GM19395 (cell line): ENCODE measurements around the gene MEF2A.
A peak's percentile ranks its signal among the peaks of the same experiment; 100 is the strongest.

Experiments used
- ATAC-seq: cut with Tn5 transposase; IDR thresholded peaks from one replicate; pipeline ENCODE4 v1.9.1; 2021; ENCODE audit warnings: mild to moderate bottlenecking, moderate library complexity; ENCODE audit not compliant: unreplicated experiment

The MEF2A gene

GRCh38 chr15:99604865-99605264, 39.1 kb downstream of the MEF2A start:
- no peak for ATAC-seq

- ATAC-seq = no peak
Observed at GRCh38 chr15:99605490-99605931, 39.7 kb downstream of the MEF2A start.

GRCh38 chr15:99605990-99606389, 40.2 kb downstream of the MEF2A start:
- ATAC-seq = no peak

GRCh38 chr15:99606646-99607045, 40.9 kb downstream of the MEF2A start:
- ATAC-seq = no peak

GRCh38 chr15:99613481-99613880, 47.7 kb downstream of the MEF2A start:
- no peak for ATAC-seq

- ATAC-seq = peak; percentile 41
Observed at GRCh38 chr15:99613887-99614647, 48.3 kb downstream of the MEF2A start.

- peak; percentile 58 for ATAC-seq
Observed at GRCh38 chr15:99614749-99615288, 49.0 kb downstream of the MEF2A start.

- no peak for ATAC-seq
Observed at GRCh38 chr15:99615460-99615859, 49.7 kb downstream of the MEF2A start.

GRCh38 chr15:99616129-99616528, 50.3 kb downstream of the MEF2A start:
- no peak for ATAC-seq

GRCh38 chr15:99616773-99617342, 51.1 kb downstream of the MEF2A start:
- ATAC-seq = no peak

- ATAC-seq = no peak
Observed at GRCh38 chr15:99618941-99619411, 53.2 kb downstream of the MEF2A start.

GRCh38 chr15:99619712-99620111, 53.9 kb downstream of the MEF2A start:
- no peak for ATAC-seq

- ATAC-seq = no peak
Observed at GRCh38 chr15:99620178-99620577, 54.4 kb downstream of the MEF2A start.

GRCh38 chr15:99621767-99622166, 56.0 kb downstream of the MEF2A start:
- no peak for ATAC-seq

GRCh38 chr15:99628374-99629001, 62.7 kb downstream of the MEF2A start:
- no peak for ATAC-seq

GRCh38 chr15:99630607-99631131, 64.9 kb downstream of the MEF2A start:
- peak; percentile 25 for ATAC-seq

GRCh38 chr15:99631255-99631654, 65.5 kb downstream of the MEF2A start:
- ATAC-seq = peak; percentile 94

GRCh38 chr15:99632521-99632920, 66.7 kb downstream of the MEF2A start:
- no peak for ATAC-seq

- ATAC-seq = no peak
Observed at GRCh38 chr15:99633655-99634054, 67.9 kb downstream of the MEF2A start.

GRCh38 chr15:99634576-99634975, 68.8 kb downstream of the MEF2A start:
- ATAC-seq = no peak

- ATAC-seq = no peak
Observed at GRCh38 chr15:99635145-99635544, 69.4 kb downstream of the MEF2A start.
